ENCODE measurements around the gene XXYLT1. TPM values are rescaled to one million over a fixed set of nuclear protein-coding genes. Genes with fewer than 3 reads are reported as not detected.
A peak's percentile ranks its signal among the peaks of the same experiment; 100 is the strongest.

Gene XXYLT1
- total and polyA plus RNA-seq, 9 of the 15 experiments (the other 6 are each of a cell fraction or from before 2014, with no cell fraction given): 1.9 to 18.9 (median 15.0) TPM

DNA sequence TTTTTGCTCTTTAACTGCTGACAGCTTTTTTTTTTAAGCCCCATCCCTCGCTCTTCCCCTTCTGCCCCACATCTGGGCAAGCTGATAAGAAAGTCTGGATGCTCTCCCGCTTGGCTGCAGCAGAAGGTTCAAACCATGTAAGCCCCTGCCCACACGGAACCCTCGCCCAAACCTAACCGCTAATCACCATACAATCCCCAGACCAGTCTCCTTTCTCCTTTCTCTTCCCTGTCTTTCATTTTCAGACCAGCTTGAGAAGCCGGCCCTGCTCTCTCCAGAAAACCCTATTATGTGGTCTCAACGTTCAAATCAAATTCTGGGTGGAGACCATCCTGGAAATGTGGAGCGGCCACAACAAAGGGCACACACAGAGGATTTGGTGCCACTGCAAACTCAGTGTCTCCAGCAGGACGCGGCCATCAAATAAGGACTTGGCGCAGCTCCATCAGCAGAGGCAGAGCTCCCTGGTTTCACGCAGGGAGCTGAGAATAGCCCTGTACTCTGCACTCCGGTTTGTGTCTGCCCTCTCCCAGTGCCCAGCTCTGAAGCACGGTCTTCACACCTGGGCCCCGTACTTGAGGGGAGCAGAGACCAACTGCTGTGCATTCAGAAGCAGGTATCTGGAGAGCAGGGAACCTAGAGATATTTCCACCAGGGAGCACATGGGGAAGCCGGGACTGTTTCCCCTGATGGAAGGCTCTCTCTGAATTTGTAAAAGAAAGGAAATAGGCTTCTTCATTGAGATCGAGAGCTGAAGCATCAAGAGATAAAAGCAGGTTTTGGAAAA, 92.6 kb downstream of the XXYLT1 start (continued):
- TF ChIP-seq, protein P1, sequence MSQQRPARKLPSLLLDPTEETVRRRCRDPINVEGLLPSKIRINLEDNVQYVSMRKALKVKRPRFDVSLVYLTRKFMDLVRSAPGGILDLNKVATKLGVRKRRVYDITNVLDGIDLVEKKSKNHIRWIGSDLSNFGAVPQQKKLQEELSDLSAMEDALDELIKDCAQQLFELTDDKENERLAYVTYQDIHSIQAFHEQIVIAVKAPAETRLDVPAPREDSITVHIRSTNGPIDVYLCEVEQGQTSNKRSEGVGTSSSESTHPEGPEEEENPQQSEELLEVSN (IDR thresholded peaks at IDR 0.05; ENCODE audit: borderline replicate concordance in 1 of 2, extremely low read depth in 1 of 2, insufficient read depth in 1 of 2, insufficient read length in 1 of 2, low read depth in 1 of 2, low read length in 1 of 2, poor library complexity in 1 of 2, severe bottlenecking in 1 of 2): no peak
- TF ChIP-seq RBM39 (optimal IDR thresholded peaks at IDR 0.05; ENCODE audit: low read depth, low read length) (no peak), SMARCC2 (IDR thresholded peaks at IDR 0.05; ENCODE audit: low read depth) (peak; percentile 73), NONO (IDR thresholded peaks at IDR 0.05; ENCODE audit: low read depth in 2 of 2, low read length in 1 of 2) (no peak), NR4A1 (CRISPR knock-in tag; IDR thresholded peaks at IDR 0.05) (peak; percentile 16; the same call in 1 of the 2 replicates), NR4A1 (tag; IDR thresholded peaks at IDR 0.05) (peak; percentile 58; the same call in 1 of the 2 replicates), GTF2A2 (tag; IDR thresholded peaks at IDR 0.05) (no peak), MTA2 (IDR thresholded peaks at IDR 0.05; ENCODE audit: low read depth) (peak; percentile 84), TAF15 (IDR thresholded peaks at IDR 0.05; ENCODE audit: low read depth, low read length) (no peak), FOXM1 (IDR thresholded peaks at IDR 0.05; ENCODE audit: low read depth) (peak; percentile 65; the same call in 1 of the 2 replicates), FOXM1 (CRISPR knock-in tag; IDR thresholded peaks at IDR 0.05; ENCODE audit: low read depth) (no peak), GATAD2A (IDR thresholded peaks at IDR 0.05) (peak; percentile 97), CBFA2T2 (conservative IDR thresholded peaks at IDR 0.05) (peak; percentile 88), PCBP1 (IDR thresholded peaks at IDR 0.05; ENCODE audit: low read depth, low read length, poor library complexity, severe bottlenecking) (no peak), HDAC3 (IDR thresholded peaks at IDR 0.05; ENCODE audit: borderline replicate concordance, partially characterized antibody) (no peak), ESRRA (IDR thresholded peaks at IDR 0.05; ENCODE audit: borderline replicate concordance, low read depth) (no peak), ZNF507 (tag; conservative IDR thresholded peaks at IDR 0.05) (no peak), ZNF584 (CRISPR knock-in tag; IDR thresholded peaks at IDR 0.05; ENCODE audit: low read depth) (peak; percentile 71; the same call in 1 of the 2 replicates)
- TF ChIP-seq, protein P2, sequence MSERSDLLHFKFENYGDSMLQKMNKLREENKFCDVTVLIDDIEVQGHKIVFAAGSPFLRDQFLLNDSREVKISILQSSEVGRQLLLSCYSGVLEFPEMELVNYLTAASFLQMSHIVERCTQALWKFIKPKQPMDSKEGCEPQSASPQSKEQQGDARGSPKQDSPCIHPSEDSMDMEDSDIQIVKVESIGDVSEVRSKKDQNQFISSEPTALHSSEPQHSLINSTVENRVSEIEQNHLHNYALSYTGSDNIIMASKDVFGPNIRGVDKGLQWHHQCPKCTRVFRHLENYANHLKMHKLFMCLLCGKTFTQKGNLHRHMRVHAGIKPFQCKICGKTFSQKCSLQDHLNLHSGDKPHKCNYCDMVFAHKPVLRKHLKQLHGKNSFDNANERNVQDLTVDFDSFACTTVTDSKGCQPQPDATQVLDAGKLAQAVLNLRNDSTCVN (CRISPR knock-in tag; IDR thresholded peaks at IDR 0.05): no peak

Measured in K562 (cell line).